Loucy (cell line): Measurements from ENCODE around the gene UTRN.

Source experiments
- H2AFZ ChIP-seq: fragments of 200-600 bp; sonication (generic); 2 replicates; pipeline ENCODE4 v1.6.0; 2016; ENCODE audit warnings: antibody characterized with exemption, mild to moderate bottlenecking, low read length, moderate library complexity
- H3F3A ChIP-seq: fragments of 200-600 bp; 2 replicates; pipeline ENCODE4 v1.6.0; 2016; ENCODE audit warnings: antibody characterized with exemption, low read depth, mild to moderate bottlenecking
- H3K27me3 ChIP-seq: fragments of 200-600 bp; sonication (generic); 2 replicates; pipeline ENCODE4 v1.6.1; 2014; ENCODE audit warnings: low read length, mild to moderate bottlenecking; ENCODE audit not compliant: insufficient read depth, poor library complexity, severe bottlenecking
- H3K36me3 ChIP-seq: fragments of 200-600 bp; sonication (generic); 2 replicates; pipeline ENCODE4 v1.6.1; 2016; ENCODE audit warnings: low read length; ENCODE audit not compliant: insufficient read depth
- H3K4me1 ChIP-seq: fragments of 200-600 bp; sonication (generic); 2 replicates; pipeline ENCODE4 v1.5.1; 2014; ENCODE audit warnings: low read length, mild to moderate bottlenecking; ENCODE audit not compliant: insufficient read depth, poor library complexity, severe bottlenecking
- H3K4me2 ChIP-seq: fragments of 200-600 bp; sonication (generic); 2 replicates; pipeline ENCODE4 v1.6.0; 2014; ENCODE audit warnings: antibody characterized with exemption, low read length, low read depth, mild to moderate bottlenecking; ENCODE audit not compliant: poor library complexity, severe bottlenecking
- H3K4me3 ChIP-seq: fragments of 200-600 bp; sonication (generic); 2 replicates; pipeline ENCODE4 v1.5.1; 2014; ENCODE audit warnings: low read length, mild to moderate bottlenecking, mixed read lengths; ENCODE audit not compliant: poor library complexity, severe bottlenecking
- H3K79me2 ChIP-seq: fragments of 200-600 bp; sonication (generic); 2 replicates; pipeline ENCODE4 v1.6.1; 2014; ENCODE audit warnings: low read length; ENCODE audit not compliant: insufficient read depth
- H3K9ac ChIP-seq: fragments of 200-600 bp; sonication (generic); 2 replicates; pipeline ENCODE4 v1.6.0; 2014; ENCODE audit warnings: mild to moderate bottlenecking, low read depth, low read length, moderate library complexity; ENCODE audit not compliant: poor library complexity, severe bottlenecking
- H3K9me2 ChIP-seq: fragments of 200-600 bp; sonication (generic); replicated peaks from 2 replicates; pipeline ENCODE4 v1.6.1; 2016; ENCODE audit warnings: low read depth, low read length, mixed read lengths
- H3K9me3 ChIP-seq: fragments of 200-600 bp; sonication (generic); 2 replicates; pipeline ENCODE4 v1.6.1; 2014; ENCODE audit warnings: mild to moderate bottlenecking, antibody characterized with exemption, low read length, low read depth; ENCODE audit not compliant: insufficient read depth
- H4K20me1 ChIP-seq: fragments of 200-600 bp; sonication (generic); 2 replicates; pipeline ENCODE4 v1.6.0; 2014; ENCODE audit warnings: antibody characterized with exemption, low read length, mild to moderate bottlenecking; ENCODE audit not compliant: insufficient read depth, poor library complexity, severe bottlenecking
- EZH2phosphoT487 ChIP-seq: fragments of 200-600 bp; IDR thresholded peaks from 2 replicates; pipeline ENCODE4 v1.6.1; 2018; ENCODE audit warnings: antibody characterized with exemption, mild to moderate bottlenecking, moderate library complexity, borderline replicate concordance
- TF ChIP-seq, protein P1 (sequence below): fragments of 200-600 bp; sonication (generic); conservative IDR thresholded peaks from 2 replicates; pipeline ENCODE4 v1.5.1; 2014; ENCODE audit warnings: mild to moderate bottlenecking, antibody characterized with exemption, low read length

The UTRN gene

DNA sequence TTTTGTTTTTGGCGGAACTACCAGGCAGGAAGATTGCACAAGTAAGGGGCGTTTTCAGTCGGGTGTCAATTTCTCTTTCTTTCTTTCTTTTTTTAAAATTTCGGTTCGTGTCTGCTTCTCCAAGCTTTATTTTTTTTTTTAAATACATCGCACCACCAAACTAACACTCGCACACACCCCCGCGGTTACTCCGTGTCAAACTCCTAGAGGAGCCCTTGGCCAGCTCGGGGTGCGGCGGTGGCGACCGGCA, 338 bp downstream of the UTRN start:
- Histone ChIP-seq H3K4me3 (peak overlapping the region; percentile 76), H2AFZ (peak overlapping the region; percentile 99), H3K4me2 (peak overlapping the region; percentile 94), H3F3A (peaks cover 3% of the 10 kb centered on the region; the same call in 1 of the 2 replicates), H3K36me3 (no peaks in the 10 kb centered on the region), H4K20me1 (peaks cover 13% of the 10 kb centered on the region), H3K9ac (peak overlapping the region; percentile 82), H3K4me1 (peaks cover 32% of the 10 kb centered on the region), H3K9me3 (no peaks in the 10 kb centered on the region), H3K27me3 (no peaks in the 10 kb centered on the region), H3K9me2 (no peaks in the 10 kb centered on the region), H3K79me2 (peaks cover 33% of the 10 kb centered on the region)
- TF ChIP-seq, protein P1, sequence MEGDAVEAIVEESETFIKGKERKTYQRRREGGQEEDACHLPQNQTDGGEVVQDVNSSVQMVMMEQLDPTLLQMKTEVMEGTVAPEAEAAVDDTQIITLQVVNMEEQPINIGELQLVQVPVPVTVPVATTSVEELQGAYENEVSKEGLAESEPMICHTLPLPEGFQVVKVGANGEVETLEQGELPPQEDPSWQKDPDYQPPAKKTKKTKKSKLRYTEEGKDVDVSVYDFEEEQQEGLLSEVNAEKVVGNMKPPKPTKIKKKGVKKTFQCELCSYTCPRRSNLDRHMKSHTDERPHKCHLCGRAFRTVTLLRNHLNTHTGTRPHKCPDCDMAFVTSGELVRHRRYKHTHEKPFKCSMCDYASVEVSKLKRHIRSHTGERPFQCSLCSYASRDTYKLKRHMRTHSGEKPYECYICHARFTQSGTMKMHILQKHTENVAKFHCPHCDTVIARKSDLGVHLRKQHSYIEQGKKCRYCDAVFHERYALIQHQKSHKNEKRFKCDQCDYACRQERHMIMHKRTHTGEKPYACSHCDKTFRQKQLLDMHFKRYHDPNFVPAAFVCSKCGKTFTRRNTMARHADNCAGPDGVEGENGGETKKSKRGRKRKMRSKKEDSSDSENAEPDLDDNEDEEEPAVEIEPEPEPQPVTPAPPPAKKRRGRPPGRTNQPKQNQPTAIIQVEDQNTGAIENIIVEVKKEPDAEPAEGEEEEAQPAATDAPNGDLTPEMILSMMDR: no peak
- TF ChIP-seq EZH2phosphoT487: no peak

DNA sequence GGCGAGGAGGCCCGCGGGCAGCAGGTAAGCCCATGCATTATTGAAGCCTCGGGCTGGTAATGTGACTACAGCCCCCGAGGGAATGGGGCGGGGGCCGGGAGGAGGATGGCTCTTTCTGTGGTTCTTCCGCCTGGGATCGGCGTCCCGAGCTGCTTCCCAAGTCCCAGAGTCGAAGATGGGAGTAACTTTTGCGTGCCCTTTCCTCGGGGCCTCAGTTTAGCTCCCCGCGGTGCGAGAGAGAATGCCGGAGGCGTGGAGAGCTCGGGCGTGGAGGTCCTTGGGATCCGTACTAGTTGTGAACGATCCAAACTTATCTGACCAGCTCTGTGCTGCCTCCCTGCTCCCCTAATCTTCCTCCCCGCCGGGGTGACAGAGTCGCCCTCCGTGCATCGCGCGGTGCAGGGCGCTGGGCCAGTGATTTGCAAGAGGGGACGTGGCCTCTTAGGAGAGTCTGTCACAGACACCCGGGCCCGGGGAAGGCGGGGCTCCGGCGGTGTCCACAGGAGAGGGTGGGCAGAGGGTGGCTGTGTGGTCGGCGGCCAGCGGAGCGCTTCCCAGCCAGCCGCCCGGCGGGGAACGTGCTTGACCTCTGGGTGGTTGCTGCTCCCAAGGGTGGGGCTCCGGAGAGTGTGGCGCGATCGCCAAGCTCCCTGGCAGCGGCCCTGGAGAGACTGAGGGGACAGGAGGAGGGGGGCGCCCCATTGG, 815 bp downstream of the UTRN start:
- Histone ChIP-seq H3K4me3 (peak overlapping the region; percentile 76), H3F3A (peaks cover 3% of the 10 kb centered on the region; the same call in 1 of the 2 replicates), H3K4me1 (peaks cover 33% of the 10 kb centered on the region), H3K9me3 (no peaks in the 10 kb centered on the region), H3K79me2 (peaks cover 34% of the 10 kb centered on the region), H3K27me3 (no peaks in the 10 kb centered on the region), H2AFZ (peak overlapping the region; percentile 99), H3K9ac (peak overlapping the region; percentile 82), H4K20me1 (peaks cover 13% of the 10 kb centered on the region), H3K36me3 (no peaks in the 10 kb centered on the region), H3K4me2 (peak overlapping the region; percentile 94), H3K9me2 (no peaks in the 10 kb centered on the region)
- TF ChIP-seq EZH2phosphoT487: no peak
- TF ChIP-seq, protein P1: no peak

DNA sequence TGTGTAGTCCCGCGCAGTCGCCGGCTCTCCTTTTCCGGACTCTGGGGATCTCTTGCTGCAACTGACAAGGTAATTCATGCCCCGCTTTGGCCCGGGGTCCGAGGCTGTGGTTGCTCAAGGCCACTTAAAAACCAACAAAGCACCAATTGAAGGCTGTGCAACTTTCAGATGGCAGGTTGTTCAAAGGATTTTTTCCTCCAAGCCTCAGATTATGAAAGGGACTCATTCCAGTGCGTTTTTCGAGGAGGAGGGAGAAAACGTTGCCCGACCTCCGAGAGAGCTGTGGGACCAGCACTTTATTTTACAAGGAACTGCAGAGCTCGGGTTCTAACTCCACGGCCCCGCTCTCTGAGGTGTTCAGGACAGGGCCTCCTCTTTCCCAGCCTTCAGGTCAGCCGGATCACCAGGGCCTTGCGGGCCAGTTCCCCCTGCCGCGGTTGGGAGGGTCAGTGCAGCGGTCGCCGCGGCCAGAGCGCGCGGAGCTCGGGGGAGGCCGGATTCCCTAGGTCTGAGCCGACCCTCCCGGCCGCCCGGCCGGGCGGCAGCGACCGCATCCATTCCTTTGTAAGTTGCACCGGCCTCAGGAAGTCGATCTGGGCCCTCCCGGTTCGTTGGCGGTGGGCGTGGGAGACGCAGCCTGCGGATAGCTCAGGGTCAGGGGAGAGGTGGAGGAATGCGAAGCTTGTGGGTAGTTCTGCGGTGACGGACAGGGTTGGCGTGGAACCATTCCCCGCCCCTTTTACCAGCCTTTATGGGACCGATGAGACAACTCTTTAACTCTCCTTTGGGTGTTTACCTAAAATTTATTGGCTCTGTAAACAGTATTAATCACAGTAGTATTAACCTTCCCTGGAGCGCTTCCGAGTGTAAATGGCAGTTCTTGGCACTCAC, 1.6 kb downstream of the UTRN start:
- no peaks in the 10 kb centered on the region for H3K9me2 ChIP-seq
- H3K27me3 ChIP-seq: no peaks in the 10 kb centered on the region
- peak overlapping the region; percentile 76 for H3K4me3 ChIP-seq
- peaks cover 1% of the 10 kb centered on the region; the same call in 1 of the 2 replicates for H3F3A ChIP-seq
- H3K4me2 ChIP-seq: peak overlapping the region; percentile 94
- peaks cover 38% of the 10 kb centered on the region for H3K4me1 ChIP-seq
- peaks cover 16% of the 10 kb centered on the region for H4K20me1 ChIP-seq
- H3K36me3 ChIP-seq: no peaks in the 10 kb centered on the region
- peak overlapping the region; percentile 99 for H2AFZ ChIP-seq
- peaks cover 34% of the 10 kb centered on the region for H3K79me2 ChIP-seq
- peak overlapping the region; percentile 82 for H3K9ac ChIP-seq
- no peak for TF ChIP-seq EZH2phosphoT487
- TF ChIP-seq, protein P1: no peak
- no peaks in the 10 kb centered on the region for H3K9me3 ChIP-seq
